ENCODE data around the gene CASP7. TPM values are rescaled to one million over a fixed set of nuclear protein-coding genes. Genes with fewer than 3 reads are reported as not detected.

Gene CASP7
- total and polyA plus RNA-seq, 2 of the 8 experiments (the other 6 are each of a cell fraction or from before 2014, with no cell fraction given) = 2.3 to 4.1 TPM

GRCh38 chr10:113693348-113693747 lies 13.6 kb downstream of the CASP7 start:
- H3K79me2 ChIP-seq (ENCODE audit: control insufficient read depth in 1 of 2, insufficient read depth in 2 of 2, low read length in 2 of 2) = no peaks in the 10 kb centered on the region; a peak in 1 of 4 replicates
- CTCF ChIA-PET (ENCODE audit: partially characterized antibody) = interaction anchor here (1.3 kb wide), 1 partner anchor 11 kb away, joined by 4 read pairs; no protein-coding TSS in a partner anchor

More at GRCh38 chr10:113693348-113693747, 13.6 kb downstream of the CASP7 start:
- Histone ChIP-seq H2BK15ac (ENCODE audit: low read length) (no peak overlapping the region), H3K4ac (replicated peaks; ENCODE audit: insufficient read length, low read depth, low read length) (no peak overlapping the region), H2AFZ (ENCODE audit: low read length) (no peak overlapping the region), H3K9ac (replicated peaks in 1 of 4; ENCODE audit: extremely low read depth in 1 of 4, low read depth in 3 of 4, low read length in 3 of 4) (no peak overlapping the region), H4K91ac (replicated peaks; ENCODE audit: insufficient read length, low read length) (no peak overlapping the region), H3K23ac (ENCODE audit: insufficient read length) (no peak overlapping the region), H3K18ac (ENCODE audit: extremely low read depth, low read length) (no peak overlapping the region), H4K5ac (ENCODE audit: insufficient read length, low read depth, low read length) (no peak overlapping the region), H2BK20ac (ENCODE audit: low read length) (no peak overlapping the region), H3K79me1 (ENCODE audit: low read depth, low read length) (no peaks in the 10 kb centered on the region), H3K23me2 (ENCODE audit: low read depth, low read length) (no peaks in the 10 kb centered on the region), H2BK12ac (ENCODE audit: low read depth, low read length) (no peak overlapping the region), H4K20me1 (replicated peaks in 1 of 2; ENCODE audit: control insufficient read depth in 1 of 2, insufficient read depth in 2 of 2, low read length in 2 of 2) (peaks cover 0 to 2% of the 10 kb centered on the region in 2 experiments), H4K8ac (ENCODE audit: extremely low read depth, insufficient read depth, low read length) (no peak overlapping the region), H2AK5ac (ENCODE audit: low read depth, low read length) (no peak overlapping the region), H3K4me3 (ENCODE audit: extremely low read depth in 1 of 4, insufficient read depth in 2 of 4, low read depth in 3 of 4, low read length in 4 of 4) (no peak overlapping the region), H3K9me3 (ENCODE audit: insufficient read depth in 2 of 2, low read depth in 1 of 2, low read length in 1 of 2) (0 out of 4 replicates have a peak, but pooled peaks cover 0 to 2% of the 10 kb centered on the region in 2 experiments), H3K4me1 (replicated peaks in 1 of 4; ENCODE audit: control insufficient read depth in 3 of 4, insufficient read depth in 4 of 4, low read length in 3 of 4) (peaks cover 0 to 4% (median 0%) of the 10 kb centered on the region in 4 experiments; a peak in 1 of 7 replicates), H3K4me2 (ENCODE audit: insufficient read depth in 1 of 2, low read depth in 2 of 2, low read length in 2 of 2) (no peak overlapping the region), H2BK120ac (replicated peaks; ENCODE audit: low read depth, low read length) (no peak overlapping the region), H3K14ac (ENCODE audit: insufficient read length) (no peak overlapping the region), H3K27me3 (replicated peaks in 1 of 4; ENCODE audit: control insufficient read depth in 3 of 4, extremely low read depth in 1 of 4, insufficient read depth in 3 of 4, low read length in 3 of 4) (no peaks in the 10 kb centered on the region), H2BK5ac (ENCODE audit: low read depth, low read length) (no peak overlapping the region), H3K27ac (ENCODE audit: low read depth, low read length) (no peak overlapping the region), H3K56ac (replicated peaks; ENCODE audit: insufficient read length, low read depth, low read length) (no peak overlapping the region), H3K36me3 (ENCODE audit: control insufficient read depth in 2 of 4, insufficient read depth in 4 of 4, low read length in 3 of 4) (peaks cover 0 to 6% (median 3%) of the 10 kb centered on the region in 4 experiments; a peak in 3 of 8 replicates)
- 94% methylated on average over 2 of the region's 2 CpGs; no CpG with 5 or more reads in 1 of the 2 experiments for WGBS, 2 experiments (ENCODE audit: extremely low coverage in 1 of 2, insufficient coverage in 1 of 2, insufficient read length in 1 of 2, insufficient replicate concordance in 2 of 2, low coverage in 1 of 2, low lambda C conversion rate in 2 of 2, missing lambda C conversion rate in 1 of 2)
- DNase-seq (ENCODE audit: low read depth in 1 of 2, low spot score in 2 of 2) = no peak
- POLR2A ChIA-PET (ENCODE audit: partially characterized antibody) = no interaction called here
- FAIRE-seq = no peak
